GM20000 (cell line): ENCODE measurements around the gene FADS1.

ENCODE experiments used
- DNase-seq: peaks from one replicate; pipeline ENCODE4 v3.0.0; 2012; ENCODE audit warnings: low spot score
- TF ChIP-seq, protein P1 (sequence below): IDR thresholded peaks from 2 replicates; pipeline ENCODE4 v1.5.1; 2012; ENCODE audit warnings: mild to moderate bottlenecking, control low read depth; ENCODE audit errors: extremely low read depth, missing control alignments

FADS1 gene

DNA sequence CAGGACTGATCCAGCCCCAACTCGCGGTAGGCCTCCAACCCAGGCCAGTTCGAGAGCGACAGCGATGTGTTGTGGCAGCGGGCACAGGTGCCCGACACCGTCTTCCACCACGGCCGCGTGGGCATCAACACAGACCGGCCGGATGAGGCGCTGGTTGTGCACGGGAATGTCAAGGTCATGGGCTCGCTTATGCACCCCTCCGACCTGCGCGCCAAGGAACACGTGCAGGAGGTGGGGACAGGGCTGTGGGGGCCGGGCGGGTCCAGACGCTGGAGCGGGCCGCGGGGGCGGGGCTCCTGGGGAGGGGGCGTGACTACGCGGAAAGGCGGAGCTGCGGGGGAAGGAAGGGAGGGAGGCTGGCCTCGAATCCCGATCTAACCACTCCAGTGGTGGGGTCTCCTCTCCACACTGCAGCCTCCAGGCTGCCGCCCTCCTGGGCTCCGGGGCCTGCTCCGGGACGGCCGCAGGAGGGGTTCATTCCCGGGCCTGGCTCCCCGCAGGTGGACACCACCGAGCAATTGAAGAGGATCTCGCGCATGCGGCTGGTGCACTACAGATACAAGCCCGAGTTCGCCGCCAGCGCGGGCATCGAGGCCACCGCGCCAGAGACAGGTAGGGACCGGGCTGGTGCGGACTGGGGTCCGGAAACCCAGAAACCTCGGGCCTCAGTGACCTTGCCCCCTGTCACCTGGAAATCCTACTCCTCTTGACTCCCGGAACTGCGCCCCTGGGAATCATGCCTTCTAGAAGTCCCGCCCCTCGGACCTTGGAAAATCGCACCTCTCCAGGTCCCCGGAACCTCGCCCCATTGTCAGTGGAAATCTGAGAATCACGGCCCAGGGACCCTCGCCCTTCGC is 39.3 kb downstream of the FADS1 start:
- peak; percentile 74 for DNase-seq
- TF ChIP-seq, protein P1, sequence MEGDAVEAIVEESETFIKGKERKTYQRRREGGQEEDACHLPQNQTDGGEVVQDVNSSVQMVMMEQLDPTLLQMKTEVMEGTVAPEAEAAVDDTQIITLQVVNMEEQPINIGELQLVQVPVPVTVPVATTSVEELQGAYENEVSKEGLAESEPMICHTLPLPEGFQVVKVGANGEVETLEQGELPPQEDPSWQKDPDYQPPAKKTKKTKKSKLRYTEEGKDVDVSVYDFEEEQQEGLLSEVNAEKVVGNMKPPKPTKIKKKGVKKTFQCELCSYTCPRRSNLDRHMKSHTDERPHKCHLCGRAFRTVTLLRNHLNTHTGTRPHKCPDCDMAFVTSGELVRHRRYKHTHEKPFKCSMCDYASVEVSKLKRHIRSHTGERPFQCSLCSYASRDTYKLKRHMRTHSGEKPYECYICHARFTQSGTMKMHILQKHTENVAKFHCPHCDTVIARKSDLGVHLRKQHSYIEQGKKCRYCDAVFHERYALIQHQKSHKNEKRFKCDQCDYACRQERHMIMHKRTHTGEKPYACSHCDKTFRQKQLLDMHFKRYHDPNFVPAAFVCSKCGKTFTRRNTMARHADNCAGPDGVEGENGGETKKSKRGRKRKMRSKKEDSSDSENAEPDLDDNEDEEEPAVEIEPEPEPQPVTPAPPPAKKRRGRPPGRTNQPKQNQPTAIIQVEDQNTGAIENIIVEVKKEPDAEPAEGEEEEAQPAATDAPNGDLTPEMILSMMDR, result no peak

DNA sequence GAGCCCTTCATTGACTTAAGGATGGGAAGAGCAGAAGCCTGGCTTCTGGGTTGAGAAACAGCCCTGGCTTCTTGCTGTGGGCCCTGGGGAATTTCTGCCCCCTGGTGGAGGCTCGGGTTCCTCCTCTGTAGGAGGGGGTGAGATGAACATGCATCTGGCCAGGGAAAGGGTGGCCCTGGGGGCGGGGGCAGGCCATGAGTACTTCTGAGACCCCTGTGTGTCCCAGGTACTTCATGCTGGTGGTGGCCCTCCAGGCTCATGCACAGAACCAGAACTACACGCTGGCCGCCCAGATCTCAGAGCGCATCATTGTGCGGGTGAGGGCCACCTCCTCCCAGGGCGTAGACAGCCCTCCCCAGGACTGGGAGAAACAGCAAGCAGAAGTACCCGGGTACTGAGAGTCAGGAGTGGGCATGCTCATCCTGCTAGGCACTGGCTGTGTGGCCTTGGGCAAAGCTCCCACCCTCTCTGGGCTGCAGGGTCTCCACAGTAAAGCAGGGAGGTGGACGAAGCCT is 40.2 kb downstream of the FADS1 start:
- TF ChIP-seq, protein P1, result peak; percentile 49
- peak; percentile 92 for DNase-seq

DNA sequence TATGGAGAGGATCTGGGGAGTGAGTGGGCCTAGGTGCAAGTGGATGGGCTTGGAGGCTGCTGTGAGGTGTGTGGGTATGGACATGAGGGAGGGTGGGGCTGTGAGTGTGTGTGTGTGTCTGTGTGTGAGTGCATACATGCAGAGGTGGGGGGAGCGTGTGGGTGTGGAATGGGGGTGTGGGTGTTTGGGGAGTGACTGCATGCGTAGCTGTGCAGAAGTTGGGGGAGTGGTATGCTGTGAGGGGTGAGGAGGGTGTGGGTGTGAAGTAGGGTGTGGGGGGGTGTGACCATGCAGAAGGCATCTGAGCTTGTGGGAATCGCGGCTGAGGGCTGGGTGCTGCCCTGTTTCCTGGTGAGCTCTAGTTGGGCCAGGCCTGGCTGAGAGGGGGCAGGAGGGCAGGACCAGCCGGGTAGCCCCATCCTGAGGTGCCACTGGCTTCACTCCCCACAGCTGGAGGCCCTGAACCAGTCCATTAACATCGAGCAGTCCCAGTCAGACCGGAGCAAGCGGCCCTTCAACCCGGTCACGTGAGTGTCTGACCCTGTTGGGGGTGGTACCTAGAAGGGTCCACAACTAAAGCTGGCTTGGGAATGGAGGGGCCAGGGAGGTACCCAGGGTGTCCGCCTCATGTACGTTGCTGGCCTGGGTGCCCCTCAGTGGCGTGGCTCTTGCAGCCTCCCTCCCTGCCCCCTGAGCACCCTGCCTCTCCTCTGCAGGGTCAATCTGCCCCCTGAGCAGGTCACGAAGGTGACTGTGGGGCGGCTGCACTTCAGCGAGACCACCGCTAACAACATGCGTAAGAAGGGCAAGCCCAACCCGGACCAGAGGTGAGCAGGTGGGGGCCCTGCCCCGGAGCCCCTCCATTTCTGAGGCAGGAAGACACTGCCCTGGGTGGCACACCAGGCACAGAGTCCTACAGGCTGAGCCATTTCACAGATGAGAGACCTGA is 40.9 kb downstream of the FADS1 start:
- DNase-seq, result no peak
- TF ChIP-seq, protein P1, result peak; percentile 19

DNA sequence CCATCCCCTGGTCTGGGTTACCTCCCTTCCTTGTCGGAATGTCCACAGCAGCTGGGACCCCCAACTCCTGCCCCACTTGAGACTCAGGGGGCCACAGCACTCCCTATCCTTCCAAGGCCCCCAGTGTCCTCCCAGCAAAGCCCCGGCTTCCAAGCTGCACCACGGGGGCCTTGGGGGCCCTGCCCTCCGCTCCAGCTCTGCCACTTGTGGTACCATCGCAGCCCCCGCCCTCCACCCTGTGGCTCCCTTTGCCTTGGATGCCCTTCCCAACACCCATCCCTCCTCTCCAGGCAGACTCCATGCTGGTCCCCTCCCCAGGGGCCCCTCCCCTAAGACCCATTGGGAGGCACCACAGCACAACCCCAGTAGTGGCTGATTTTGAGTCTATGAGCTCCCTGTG is 41.7 kb downstream of the FADS1 start:
- TF ChIP-seq, protein P1, result no peak
- no peak for DNase-seq

DNA sequence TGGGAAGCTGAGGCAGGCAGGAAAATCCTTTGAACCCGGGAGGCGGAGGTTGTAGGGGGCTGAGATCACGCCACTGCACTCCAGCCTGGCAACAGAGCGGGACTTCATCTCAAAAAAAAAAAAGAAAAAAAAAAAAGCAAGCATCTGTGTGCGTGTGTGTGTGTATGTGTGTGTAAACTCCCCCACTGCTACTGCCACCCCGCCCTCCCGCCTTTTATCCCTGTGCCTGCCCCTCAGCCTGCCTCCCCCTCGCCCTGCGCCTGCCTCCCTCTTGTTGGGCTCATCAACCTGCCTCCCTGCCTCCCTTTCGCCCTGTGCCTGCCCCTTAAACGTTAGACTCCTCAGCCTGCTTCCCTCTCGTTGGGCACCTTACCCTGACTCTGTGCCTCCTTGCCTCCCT is 42.4 kb downstream of the FADS1 start:
- DNase-seq, result no peak
- TF ChIP-seq, protein P1, result no peak

DNA sequence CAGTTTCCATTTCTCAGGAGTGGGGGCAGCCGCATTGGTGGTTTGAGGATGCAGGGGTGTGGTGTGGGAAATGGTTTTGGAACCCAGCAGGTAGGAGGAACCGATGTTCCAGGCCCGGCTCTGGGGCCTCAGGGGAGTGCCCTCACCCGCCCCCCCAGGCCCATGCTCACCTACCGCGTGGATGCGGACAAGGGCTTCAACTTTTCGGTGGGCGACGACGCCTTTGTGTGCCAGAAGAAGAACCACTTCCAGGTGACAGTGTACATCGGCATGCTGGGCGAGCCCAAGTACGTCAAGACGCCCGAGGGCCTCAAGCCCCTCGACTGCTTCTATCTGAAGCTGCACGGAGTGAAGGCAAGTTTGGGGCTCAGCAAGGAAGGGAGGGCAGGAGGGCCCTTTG is 43.0 kb downstream of the FADS1 start:
- no peak for DNase-seq
- TF ChIP-seq, protein P1, result no peak
